SK-N-SH (cell line): Measurements from ENCODE around the gene SUCLA2. TPM values are rescaled to one million over a fixed set of nuclear protein-coding genes. Genes with fewer than 3 reads are reported as not detected.

ENCODE experiments used
- CTCF ChIA-PET: fragments of 300-600, 350-600 bp; formaldehyde crosslinking; extraction: SDS; loops from one replicate; lab custom pipeline; 2021; lab: Yijun Ruan, JAX
- POLR2A ChIA-PET: fragments of 350-600 bp; sonication (Branson Sonifier 250); formaldehyde crosslinking; extraction: SDS; loops from one replicate; lab custom pipeline; 2020; ENCODE audit warnings: antibody characterized with exemption, inconsistent platforms; lab: Yijun Ruan, JAX
- DNase-seq: peaks from one replicate; pipeline ENCODE4 v3.0.0; 2012
- H2AFZ ChIP-seq: fragments of 200-600 bp; sonication (generic); 2 replicates; pipeline ENCODE4 v1.8.1; 2016; ENCODE audit warnings: antibody characterized with exemption, mild to moderate bottlenecking, low read depth
- H3F3A ChIP-seq: fragments of 200-600 bp; sonication (generic); replicated peaks from 2 replicates; pipeline ENCODE3; 2016; ENCODE audit warnings: antibody characterized with exemption, mild to moderate bottlenecking; ENCODE audit not compliant: insufficient read depth
- H3K27ac ChIP-seq, 2 experiments: fragments of 200-500 bp in 1 of 2; fragments of 200-600 bp in 1 of 2; sonication (Bioruptor generic) in 1 of 2; sonication (generic), shearing (Covaris generic) in 1 of 2; 2 replicates each; pipeline versions ENCODE4 v1.5.1 to v1.6.1; 2014 to 2016; ENCODE audit warnings: low read depth in 2 of 2, inconsistent platforms in 1 of 2, low read length in 1 of 2, mild to moderate bottlenecking in 1 of 2, mixed read lengths in 1 of 2
- H3K27me3 ChIP-seq: fragments of 200-600 bp; sonication (generic), shearing (Covaris generic); 2 replicates; pipeline ENCODE4 v1.6.1; 2016; ENCODE audit warnings: mixed run types; ENCODE audit not compliant: insufficient read depth
- H3K36me3 ChIP-seq, 2 experiments: fragments of 200-500 bp in 1 of 2; fragments of 200-600 bp in 1 of 2; sonication (Bioruptor generic) in 1 of 2; sonication (generic) in 1 of 2; replicated peaks in 1 of 2; 2 replicates each; pipeline versions ENCODE3 to v1.5.1; 2014 to 2016; ENCODE audit warnings: low read length in 1 of 2, mild to moderate bottlenecking in 1 of 2; ENCODE audit not compliant: insufficient read depth in 2 of 2, control insufficient read depth in 1 of 2
- H3K4me1 ChIP-seq, 2 experiments: fragments of 200-500 bp in 1 of 2; fragments of 200-600 bp in 1 of 2; sonication (Bioruptor generic) in 1 of 2; sonication (generic), shearing (Covaris generic) in 1 of 2; 2 replicates each; pipeline versions ENCODE4 v1.5.1 to v1.6.1; 2014 to 2016; ENCODE audit warnings: low read depth in 1 of 2, low read length in 1 of 2, mixed run types in 1 of 2; ENCODE audit not compliant: insufficient read depth in 2 of 2, control insufficient read depth in 1 of 2
- H3K4me2 ChIP-seq: fragments of 200-600 bp; sonication (generic), shearing (Covaris generic); 2 replicates; pipeline ENCODE4 v1.6.1; 2017; ENCODE audit warnings: mixed run types
- H3K4me3 ChIP-seq, 2 experiments: fragments of 200-500 bp in 1 of 2; fragments of 200-600 bp in 1 of 2; sonication (Bioruptor generic) in 1 of 2; sonication (generic), shearing (Covaris generic) in 1 of 2; 2 replicates each; pipeline versions ENCODE4 v1.5.1 to v1.8.1; 2014 to 2016; ENCODE audit warnings: low read depth in 2 of 2, inconsistent platforms in 1 of 2, low read length in 1 of 2, mild to moderate bottlenecking in 1 of 2, mixed read lengths in 1 of 2, moderate library complexity in 1 of 2
- H3K79me2 ChIP-seq: fragments of 200-600 bp; sonication (generic); 2 replicates; pipeline ENCODE4 v1.8.1; 2017; ENCODE audit warnings: mild to moderate bottlenecking; ENCODE audit not compliant: insufficient read depth
- H3K9ac ChIP-seq: fragments of 200-600 bp; sonication (generic); 2 replicates; pipeline ENCODE4 v1.6.1; 2017; ENCODE audit warnings: mixed run types
- H3K9me2 ChIP-seq: fragments of 200-600 bp; sonication (generic); 2 replicates; pipeline ENCODE4 v1.6.1; 2017; ENCODE audit warnings: mixed run types
- H3K9me3 ChIP-seq: fragments of 200-600 bp; sonication (generic); 2 replicates; pipeline ENCODE4 v1.6.1; 2017; ENCODE audit warnings: mixed run types, mild to moderate bottlenecking, moderate library complexity
- H4K20me1 ChIP-seq: fragments of 200-600 bp; sonication (generic); 2 replicates; pipeline ENCODE4 v1.6.1; 2017; ENCODE audit warnings: mild to moderate bottlenecking, mixed run types; ENCODE audit not compliant: insufficient read depth
- CHD2 ChIP-seq: fragments of 150-350 bp; IDR thresholded peaks from 2 replicates; pipeline ENCODE4 v1.6.1; 2018; ENCODE audit warnings: low read length; ENCODE audit not compliant: partially characterized antibody
- EP300 ChIP-seq, 2 experiments: IDR thresholded peaks; 2 replicates each; pipeline versions ENCODE4 v1.4.0 to v1.6.1; 2012; ENCODE audit warnings: borderline replicate concordance in 1 of 2, low read depth in 1 of 2, low read length in 1 of 2
- GATA2 ChIP-seq: sonication (generic); formaldehyde crosslinking; IDR thresholded peaks from 2 replicates; pipeline ENCODE4 v1.5.0; 2020; ENCODE audit warnings: mild to moderate bottlenecking, missing genetic modification reagents
- NFIC ChIP-seq: IDR thresholded peaks from 2 replicates; pipeline ENCODE4 v1.4.0; 2012; ENCODE audit warnings: borderline replicate concordance
- POLR2AphosphoS5 ChIP-seq: IDR thresholded peaks from 2 replicates; pipeline ENCODE4 v1.6.1; 2012; ENCODE audit warnings: low read depth, low read length
- RXRA ChIP-seq: IDR thresholded peaks from 2 replicates; pipeline ENCODE4 v1.4.0; 2012; ENCODE audit warnings: low read depth, mild to moderate bottlenecking, borderline replicate concordance
- SIN3A ChIP-seq: IDR thresholded peaks from 2 replicates; pipeline ENCODE4 v1.6.1; 2012; ENCODE audit warnings: low read depth, mild to moderate bottlenecking, low read length, moderate library complexity, borderline replicate concordance
- TEAD4 ChIP-seq: IDR thresholded peaks from 2 replicates; pipeline ENCODE4 v1.4.0; 2012; ENCODE audit warnings: mild to moderate bottlenecking, borderline replicate concordance; ENCODE audit not compliant: insufficient read depth
- WGBS: methylation state at CpG from one replicate; pipeline ENCODE4 v1.1.6; 2017; ENCODE audit warnings: low lambda C conversion rate; 5-methylcytosine and 5-hydroxymethylcytosine counted together
- polyA plus RNA-seq, 3 experiments: library from polyadenylated mRNA; depleted of rRNA; stranded (reverse); fragments of >200 nt; gene quantifications; 2 replicates each; pipeline ENCODE4 v1.2.3, GENCODE V29; 2012
- TF ChIP-seq, protein P1 (sequence below): IDR thresholded peaks from 2 replicates; pipeline ENCODE4 v1.4.0; 2012; ENCODE audit warnings: low read depth, borderline replicate concordance
- TF ChIP-seq, protein P2 (sequence below): fragments of 150-350 bp; IDR thresholded peaks from 2 replicates; pipeline ENCODE4 v1.6.1; 2017; ENCODE audit warnings: antibody characterized with exemption, low read length, low read depth, borderline replicate concordance
- TF ChIP-seq, protein P3 (sequence below): fragments of 200-600 bp; sonication (generic); IDR thresholded peaks from 2 replicates; pipeline ENCODE4 v1.6.1; 2017; ENCODE audit warnings: antibody characterized with exemption, mild to moderate bottlenecking, moderate library complexity
- TF ChIP-seq, protein P4 (sequence below): IDR thresholded peaks from 2 replicates; pipeline ENCODE4 v1.4.0; 2012; ENCODE audit warnings: low read depth, borderline replicate concordance

Gene SUCLA2
- polyA plus RNA-seq, 1 of the 3 experiments (the other 2 are of a cell fraction) = 24.8 TPM

DNA sequence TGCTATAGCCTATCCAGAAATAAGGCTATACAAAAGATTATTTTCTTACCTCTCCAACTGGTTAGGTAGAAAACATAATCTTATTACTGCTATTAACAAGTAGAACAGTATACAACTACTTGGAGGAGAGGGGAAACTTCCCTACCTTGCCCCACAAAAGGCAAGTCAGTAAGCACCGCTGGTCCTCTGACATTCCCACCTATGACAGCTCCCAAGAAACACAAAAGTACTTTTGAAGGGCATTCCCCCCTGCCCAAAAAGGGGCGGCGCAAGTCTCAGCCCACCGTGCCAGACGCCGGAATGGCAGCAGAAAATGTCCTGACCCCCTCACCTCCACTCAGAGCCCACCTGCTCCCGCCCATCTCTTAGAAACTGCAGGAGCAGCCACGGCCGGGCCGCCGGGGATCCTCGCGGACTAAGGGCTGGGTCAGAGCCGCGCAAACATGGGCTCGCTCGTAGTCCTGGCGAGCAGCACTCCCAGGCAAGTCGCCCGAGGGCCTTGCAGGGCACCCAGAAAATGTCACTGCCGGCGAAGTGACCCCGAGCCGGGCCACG, 437 bp downstream of the SUCLA2 start:
- CTCF ChIA-PET = interaction anchor here (1.7 kb wide), 1 partner anchor 37 kb away, joined by 7 read pairs; the partner anchor contains the start of gene NUDT15

More for the DNA sequence above, 437 bp downstream of the SUCLA2 start:
- peak overlapping the region; percentile 87 for H3K9ac ChIP-seq
- H3F3A ChIP-seq = no peaks in the 10 kb centered on the region
- DNase-seq = no peak
- H3K27me3 ChIP-seq = no peaks in the 10 kb centered on the region
- peak overlapping the region; percentile 27 to 58; a peak in 2 of 4 replicates for H3K27ac ChIP-seq
- peaks cover 52% of the 10 kb centered on the region for H3K79me2 ChIP-seq
- peak overlapping the region; percentile 84 for H3K4me2 ChIP-seq
- no peaks in the 10 kb centered on the region for H3K9me3 ChIP-seq
- WGBS = 0% methylated on average over 10 of the region's 25 CpGs
- peak overlapping the region; percentile 83 for H2AFZ ChIP-seq
- peaks cover 4 to 8% of the 10 kb centered on the region in 2 experiments for H3K4me1 ChIP-seq
- POLR2A ChIA-PET = interaction anchor here (1.0 kb wide), 1 partner anchor 36 kb away, joined by 4 read pairs; the partner anchor contains the start of gene NUDT15
- TF ChIP-seq NFIC (no peak), EP300 (IDR thresholded peaks at IDR 0.05; ENCODE audit: borderline replicate concordance in 1 of 2, low read depth in 1 of 2, low read length in 1 of 2) (no peak), POLR2AphosphoS5 (no peak), CHD2 (no peak), RXRA (no peak), TEAD4 (no peak), GATA2 (CRISPR knock-in tag) (no peak), SIN3A (no peak)
- TF ChIP-seq, protein P1, sequence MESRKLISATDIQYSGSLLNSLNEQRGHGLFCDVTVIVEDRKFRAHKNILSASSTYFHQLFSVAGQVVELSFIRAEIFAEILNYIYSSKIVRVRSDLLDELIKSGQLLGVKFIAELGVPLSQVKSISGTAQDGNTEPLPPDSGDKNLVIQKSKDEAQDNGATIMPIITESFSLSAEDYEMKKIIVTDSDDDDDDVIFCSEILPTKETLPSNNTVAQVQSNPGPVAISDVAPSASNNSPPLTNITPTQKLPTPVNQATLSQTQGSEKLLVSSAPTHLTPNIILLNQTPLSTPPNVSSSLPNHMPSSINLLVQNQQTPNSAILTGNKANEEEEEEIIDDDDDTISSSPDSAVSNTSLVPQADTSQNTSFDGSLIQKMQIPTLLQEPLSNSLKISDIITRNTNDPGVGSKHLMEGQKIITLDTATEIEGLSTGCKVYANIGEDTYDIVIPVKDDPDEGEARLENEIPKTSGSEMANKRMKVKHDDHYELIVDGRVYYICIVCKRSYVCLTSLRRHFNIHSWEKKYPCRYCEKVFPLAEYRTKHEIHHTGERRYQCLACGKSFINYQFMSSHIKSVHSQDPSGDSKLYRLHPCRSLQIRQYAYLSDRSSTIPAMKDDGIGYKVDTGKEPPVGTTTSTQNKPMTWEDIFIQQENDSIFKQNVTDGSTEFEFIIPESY = no peak
- TF ChIP-seq, protein P2, sequence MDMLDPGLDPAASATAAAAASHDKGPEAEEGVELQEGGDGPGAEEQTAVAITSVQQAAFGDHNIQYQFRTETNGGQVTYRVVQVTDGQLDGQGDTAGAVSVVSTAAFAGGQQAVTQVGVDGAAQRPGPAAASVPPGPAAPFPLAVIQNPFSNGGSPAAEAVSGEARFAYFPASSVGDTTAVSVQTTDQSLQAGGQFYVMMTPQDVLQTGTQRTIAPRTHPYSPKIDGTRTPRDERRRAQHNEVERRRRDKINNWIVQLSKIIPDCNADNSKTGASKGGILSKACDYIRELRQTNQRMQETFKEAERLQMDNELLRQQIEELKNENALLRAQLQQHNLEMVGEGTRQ = no peak
- TF ChIP-seq, protein P3, sequence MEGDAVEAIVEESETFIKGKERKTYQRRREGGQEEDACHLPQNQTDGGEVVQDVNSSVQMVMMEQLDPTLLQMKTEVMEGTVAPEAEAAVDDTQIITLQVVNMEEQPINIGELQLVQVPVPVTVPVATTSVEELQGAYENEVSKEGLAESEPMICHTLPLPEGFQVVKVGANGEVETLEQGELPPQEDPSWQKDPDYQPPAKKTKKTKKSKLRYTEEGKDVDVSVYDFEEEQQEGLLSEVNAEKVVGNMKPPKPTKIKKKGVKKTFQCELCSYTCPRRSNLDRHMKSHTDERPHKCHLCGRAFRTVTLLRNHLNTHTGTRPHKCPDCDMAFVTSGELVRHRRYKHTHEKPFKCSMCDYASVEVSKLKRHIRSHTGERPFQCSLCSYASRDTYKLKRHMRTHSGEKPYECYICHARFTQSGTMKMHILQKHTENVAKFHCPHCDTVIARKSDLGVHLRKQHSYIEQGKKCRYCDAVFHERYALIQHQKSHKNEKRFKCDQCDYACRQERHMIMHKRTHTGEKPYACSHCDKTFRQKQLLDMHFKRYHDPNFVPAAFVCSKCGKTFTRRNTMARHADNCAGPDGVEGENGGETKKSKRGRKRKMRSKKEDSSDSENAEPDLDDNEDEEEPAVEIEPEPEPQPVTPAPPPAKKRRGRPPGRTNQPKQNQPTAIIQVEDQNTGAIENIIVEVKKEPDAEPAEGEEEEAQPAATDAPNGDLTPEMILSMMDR = no peak
- TF ChIP-seq, protein P4, sequence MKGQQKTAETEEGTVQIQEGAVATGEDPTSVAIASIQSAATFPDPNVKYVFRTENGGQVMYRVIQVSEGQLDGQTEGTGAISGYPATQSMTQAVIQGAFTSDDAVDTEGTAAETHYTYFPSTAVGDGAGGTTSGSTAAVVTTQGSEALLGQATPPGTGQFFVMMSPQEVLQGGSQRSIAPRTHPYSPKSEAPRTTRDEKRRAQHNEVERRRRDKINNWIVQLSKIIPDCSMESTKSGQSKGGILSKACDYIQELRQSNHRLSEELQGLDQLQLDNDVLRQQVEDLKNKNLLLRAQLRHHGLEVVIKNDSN = no peak
- H4K20me1 ChIP-seq = no peaks in the 10 kb centered on the region
- no peaks in the 10 kb centered on the region for H3K9me2 ChIP-seq
- peaks cover 16 to 23% of the 10 kb centered on the region in 2 experiments for H3K36me3 ChIP-seq
- H3K4me3 ChIP-seq = peak overlapping the region; percentile 94 to 98
